Measurements from ENCODE around the gene ZNF814.
"Not testable (repeated sequence)": the region's sequence is repeated elsewhere in the genome, so short reads cannot be mapped to it uniquely, and the experiment has no call there.

The ZNF814 gene

GRCh38 chr19:57854117-57854516 is 34.7 kb downstream of the ZNF814 start:
- DNase-seq, result not testable (repeated sequence)

DNA sequence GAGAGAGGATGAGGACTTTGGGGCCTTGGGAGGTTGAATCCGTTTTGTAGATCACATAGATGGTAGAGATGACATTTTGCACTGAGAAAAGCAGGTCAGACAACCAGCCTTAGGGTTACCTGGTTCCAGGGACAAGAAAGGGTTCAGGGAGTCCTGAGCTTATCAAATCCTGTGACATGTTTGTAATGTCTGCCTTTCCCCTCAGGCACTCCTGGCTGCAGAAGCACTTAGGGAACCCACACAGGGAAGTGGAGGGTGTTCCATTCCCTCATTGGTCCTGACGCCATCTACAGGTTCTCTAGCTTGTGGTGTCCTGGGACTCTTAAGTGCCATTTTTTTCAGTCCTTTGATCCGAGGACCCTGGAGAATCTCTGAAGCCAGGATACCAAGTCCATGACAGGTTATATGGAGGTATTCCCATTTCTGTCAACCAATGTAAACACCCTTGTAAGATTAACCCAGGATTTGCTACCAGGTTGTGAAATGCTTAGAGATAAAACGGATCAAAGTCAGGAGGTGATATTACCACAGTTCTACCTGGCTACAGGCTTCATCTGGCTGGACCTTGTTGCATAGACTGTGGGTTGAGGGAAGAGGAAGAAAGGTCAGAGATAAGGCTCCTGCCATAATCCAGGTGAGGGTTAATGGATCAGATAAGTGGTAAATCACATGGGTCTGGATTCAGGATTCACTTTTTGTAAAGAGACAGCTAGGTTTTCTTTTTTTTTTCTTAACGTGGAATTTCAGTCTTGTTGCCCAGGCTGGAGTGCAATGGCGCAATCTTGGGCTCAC is 36.8 kb downstream of the ZNF814 start:
- DNase-seq, result not testable (repeated sequence)

GRCh38 chr19:57850553-57851017 is 38.3 kb downstream of the ZNF814 start:
- DNase-seq, result no peak

DNA sequence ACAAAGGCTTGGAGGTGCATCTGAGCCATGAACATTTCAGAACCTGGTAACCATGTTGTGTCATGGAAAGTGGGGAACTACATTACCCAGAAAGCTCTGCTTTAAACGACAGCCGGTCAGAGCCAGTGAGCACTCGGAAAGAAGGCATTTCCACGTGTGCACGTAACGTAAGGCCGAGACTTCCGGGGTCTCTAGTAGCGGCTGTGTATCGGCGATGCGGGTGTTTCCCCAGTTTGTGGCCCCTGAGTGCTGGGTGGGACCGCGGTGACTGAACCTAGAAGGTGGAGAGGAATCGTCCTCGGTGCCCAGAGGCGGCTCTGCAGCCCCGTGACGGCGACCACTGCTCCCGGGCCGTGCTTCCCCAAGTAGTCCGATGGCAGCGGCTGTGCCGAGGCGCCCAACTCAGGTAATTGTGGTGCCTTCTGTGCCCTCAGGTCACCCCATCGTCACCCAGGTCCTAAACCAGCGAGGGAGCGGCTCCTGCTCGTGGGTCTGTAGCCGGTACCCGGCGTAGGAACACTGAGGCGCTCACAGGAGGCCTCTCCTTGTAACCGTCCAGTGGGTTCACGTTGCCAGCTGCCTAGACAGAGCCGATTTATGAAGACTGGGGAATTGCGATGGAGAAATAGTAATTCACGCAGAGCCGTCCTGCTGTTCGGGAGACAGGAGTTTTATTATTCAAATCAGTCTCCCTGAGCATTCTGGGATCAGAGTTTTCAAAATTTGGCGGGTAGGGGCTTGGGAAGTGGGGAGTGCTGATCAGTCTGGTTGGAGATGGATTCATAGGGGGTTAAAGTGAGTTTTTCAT is 39.0 kb downstream of the ZNF814 start, which contains the start of gene ZNF587:
TSS of gene ZNF587 (plus strand) at position 194 of the 808 bp plus-strand sequence. CDS start at position 374, 180 bp downstream.
- DNase-seq, result not testable (repeated sequence)

DNA sequence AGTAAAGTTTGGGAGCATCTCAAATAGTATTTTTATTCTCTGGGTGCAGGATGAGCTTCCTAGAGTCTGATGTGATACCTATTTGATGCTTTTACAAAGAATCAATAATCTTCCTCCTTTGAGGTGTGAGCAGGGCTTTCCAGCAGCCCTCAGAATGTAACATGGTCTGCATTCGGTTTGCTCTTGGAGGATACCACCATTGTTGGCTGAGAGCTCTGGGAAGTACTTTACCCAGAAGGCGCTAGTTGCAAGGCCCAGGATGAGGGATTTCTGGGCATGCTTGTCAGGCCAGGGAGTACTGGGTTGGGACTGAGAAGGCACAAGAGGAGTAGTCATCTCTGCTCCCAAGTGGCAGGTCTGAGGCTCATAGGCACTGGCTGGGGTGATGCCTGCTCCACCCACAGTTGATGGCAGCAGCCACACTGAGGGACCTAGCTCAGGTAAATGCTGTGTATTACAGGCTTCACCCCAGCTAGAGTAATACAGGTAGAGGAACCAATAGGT is 39.6 kb downstream of the ZNF814 start:
- not testable (repeated sequence) for DNase-seq

DNA sequence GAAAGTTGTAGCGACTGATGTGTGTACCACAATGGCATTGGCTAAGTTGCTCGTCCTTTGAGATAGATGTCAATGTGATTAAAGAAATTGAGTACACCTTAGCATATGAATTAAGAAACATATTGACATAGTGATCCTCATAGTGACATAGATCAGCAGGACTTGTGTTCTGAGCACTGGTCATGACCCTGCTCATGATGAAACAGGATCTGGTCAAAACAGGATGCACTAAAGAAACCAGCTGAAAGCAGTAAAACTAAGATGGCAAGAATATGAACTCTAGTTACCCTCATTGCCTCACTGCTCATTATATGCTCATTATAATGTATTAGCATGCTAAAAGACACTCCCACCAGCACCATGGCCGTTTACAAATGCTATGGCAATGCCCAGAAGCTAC is 41.7 kb downstream of the ZNF814 start:
- not testable (repeated sequence) for DNase-seq

- DNase-seq, result no peak
These were observed 47.6 kb downstream of the ZNF814 start for GRCh38 chr19:57841122-57841763.

DNA sequence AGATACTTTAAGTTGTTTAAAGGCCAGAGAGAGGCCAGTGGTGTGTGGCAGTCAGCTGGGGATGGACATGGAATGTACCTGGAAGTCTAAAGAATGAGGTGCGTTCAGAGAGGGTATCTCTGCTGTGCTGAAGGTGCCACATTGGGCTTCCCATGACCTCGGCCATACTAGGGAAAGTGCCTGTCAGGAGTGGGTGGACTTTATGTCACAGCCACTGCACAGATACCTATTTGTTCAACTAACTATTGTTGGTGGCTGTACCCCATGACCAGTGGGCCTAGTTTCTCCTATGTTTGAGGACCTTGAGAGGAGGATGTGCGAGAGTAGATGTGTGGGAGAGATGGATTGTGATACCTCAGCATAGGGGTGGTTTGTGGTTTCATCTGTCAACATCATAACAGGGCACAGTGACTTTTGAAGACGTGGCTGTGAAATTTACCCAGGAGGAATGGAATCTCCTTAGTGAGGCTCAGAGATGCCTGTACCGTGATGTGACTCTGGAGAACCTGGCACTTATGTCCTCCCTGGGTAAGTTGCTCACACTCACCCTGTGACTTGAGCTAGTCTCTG is 50.1 kb downstream of the ZNF814 start:
- not testable (repeated sequence) for DNase-seq

GRCh38 chr19:57836991-57837390 is 51.8 kb downstream of the ZNF814 start:
- DNase-seq, result not testable (repeated sequence)

- DNase-seq, result no peak
These were observed 58.7 kb downstream of the ZNF814 start, which contains the start of gene ZNF587B for GRCh38 chr19:57830071-57830602. ZNF587B (plus strand) TSS chr19:57830299; CDS start chr19:57830529, 230 bp downstream.

GRCh38 chr19:57829316-57829715 is 59.5 kb downstream of the ZNF814 start:
- no peak for DNase-seq

GRCh38 chr19:57825511-57825910 is 63.3 kb downstream of the ZNF814 start:
- DNase-seq, result no peak

DNA sequence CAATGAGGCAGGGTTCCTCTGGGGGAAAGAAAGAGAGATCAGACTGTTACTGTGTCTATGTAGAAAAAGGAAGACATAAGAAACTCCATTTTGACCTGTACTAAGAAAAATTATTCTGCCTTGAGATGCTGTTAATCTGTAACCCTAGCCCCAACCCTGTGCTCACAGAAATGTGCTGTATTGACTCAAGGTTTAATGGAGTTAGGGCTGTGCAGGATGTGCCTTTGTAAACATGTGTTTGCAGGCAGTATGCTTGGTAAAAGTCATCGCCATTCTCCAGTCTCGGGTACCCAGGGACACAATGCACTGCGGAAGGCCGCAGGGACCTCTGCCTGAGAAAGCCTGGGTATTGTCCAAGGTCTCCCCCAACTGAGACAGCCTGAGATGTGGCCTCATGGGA is 65.2 kb downstream of the ZNF814 start:
- not testable (repeated sequence) for DNase-seq

DNA sequence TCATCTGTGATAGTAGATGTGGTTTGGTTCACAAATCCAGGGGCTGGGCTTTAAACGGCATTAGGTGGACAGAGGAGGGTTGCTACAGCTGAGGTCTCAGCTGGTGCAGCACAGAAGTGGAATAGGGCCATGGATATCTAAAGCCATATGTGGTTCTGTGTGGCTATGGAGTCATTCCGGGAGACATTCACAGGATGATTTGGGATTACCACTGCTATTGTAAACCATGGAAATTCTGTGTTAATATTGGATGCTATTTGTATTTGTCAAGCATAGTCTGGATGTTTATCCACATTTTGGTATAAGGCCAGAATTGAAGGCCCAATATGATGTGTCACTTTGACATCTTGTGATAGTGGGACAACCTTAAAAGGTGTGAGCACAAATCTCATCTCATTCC is 65.7 kb downstream of the ZNF814 start:
- DNase-seq, result not testable (repeated sequence)

DNA sequence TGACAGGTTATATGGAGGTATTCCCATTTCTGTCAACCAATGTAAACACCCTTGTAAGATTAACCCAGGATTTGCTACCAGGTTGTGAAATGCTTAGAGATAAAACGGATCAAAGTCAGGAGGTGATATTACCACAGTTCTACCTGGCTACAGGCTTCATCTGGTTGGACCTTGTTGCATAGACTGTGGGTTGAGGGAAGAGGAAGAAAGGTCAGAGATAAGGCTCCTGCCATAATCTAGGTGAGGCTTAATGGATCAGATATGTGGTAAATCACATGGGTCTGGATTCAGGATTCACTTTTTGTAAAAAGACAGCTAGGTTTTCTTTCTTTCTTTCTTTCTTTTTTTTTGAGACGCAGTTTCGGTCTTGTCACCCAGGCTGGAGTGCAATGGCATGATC is 67.3 kb downstream of the ZNF814 start:
- DNase-seq, result not testable (repeated sequence)

DNA sequence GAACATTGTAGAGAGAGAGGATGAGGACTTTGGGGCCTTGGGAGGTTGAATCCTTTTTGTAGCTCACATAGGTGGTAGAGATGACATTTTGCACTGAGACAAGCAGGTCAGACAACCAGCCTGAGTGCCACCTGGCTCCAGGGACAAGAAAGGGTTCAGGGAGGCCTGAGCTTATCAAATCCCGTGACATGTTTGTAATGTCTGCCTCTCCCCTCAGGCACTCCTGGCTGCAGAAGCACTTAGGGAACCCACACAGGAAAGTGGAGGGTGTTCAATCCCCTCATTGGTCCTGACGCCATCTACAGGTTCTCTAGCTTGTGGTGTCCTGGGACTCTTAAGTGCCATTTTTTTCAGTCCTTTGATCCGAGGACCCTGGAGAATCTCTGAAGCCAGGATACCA is 67.7 kb downstream of the ZNF814 start:
- not testable (repeated sequence) for DNase-seq

DNA sequence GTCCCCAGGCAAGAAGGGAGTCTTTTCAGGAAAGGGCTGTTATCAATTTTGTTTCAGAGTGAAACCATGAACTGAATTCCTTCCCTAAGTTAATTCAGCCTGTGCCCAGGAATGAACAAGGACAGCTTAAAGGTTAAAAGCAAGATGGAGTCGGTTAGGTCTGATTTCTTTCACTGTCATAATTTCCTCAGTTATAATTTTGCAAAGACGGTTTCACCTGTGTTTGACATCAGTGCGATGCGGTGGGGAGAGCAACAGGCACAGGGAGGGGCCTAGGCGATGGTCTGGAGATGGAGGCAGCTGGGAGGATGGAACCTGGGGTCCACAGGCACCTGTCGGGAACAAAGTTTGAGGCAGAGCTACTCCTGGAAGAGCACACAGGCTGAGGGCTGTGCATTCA is 68.2 kb downstream of the ZNF814 start:
- no peak for DNase-seq

GRCh38 chr19:57819475-57820148 is 69.2 kb downstream of the ZNF814 start:
- DNase-seq, result peak; percentile 86

DNA sequence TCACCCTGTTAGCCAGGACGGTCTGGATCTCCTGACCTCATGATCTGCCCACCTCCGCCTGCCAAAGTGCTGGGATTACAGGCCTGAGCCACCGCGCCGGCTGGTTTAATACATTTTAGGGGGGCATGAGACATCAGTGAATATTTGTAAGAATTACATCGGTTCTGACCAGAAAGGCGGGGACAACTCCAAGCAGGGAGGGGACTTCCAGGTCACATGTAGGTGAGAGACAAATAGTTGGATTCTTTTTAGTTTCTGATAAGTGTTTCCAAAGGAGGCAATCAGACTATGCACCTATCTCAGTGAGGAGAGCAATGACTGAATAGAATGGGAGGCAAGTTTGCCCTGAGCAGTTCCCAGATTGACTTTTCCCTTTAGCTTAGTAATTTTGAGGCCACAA is 70.5 kb downstream of the ZNF814 start:
- DNase-seq, result no peak

GRCh38 chr19:57817976-57818375 is 70.9 kb downstream of the ZNF814 start:
- no peak for DNase-seq

- no peak for DNase-seq
These were observed 72.2 kb downstream of the ZNF814 start for GRCh38 chr19:57816652-57817051.
